ENCODE data around the gene NUP85.

- no peak for TF ChIP-seq EZH2phosphoT487 (IDR thresholded peaks at IDR 0.05; ENCODE audit: borderline replicate concordance, low read depth)
- TF ChIP-seq REST (IDR thresholded peaks at IDR 0.05; ENCODE audit: low read depth, low read length): no peak
- no peak for TF ChIP-seq EP300 (IDR thresholded peaks at IDR 0.05; ENCODE audit: borderline replicate concordance in 1 of 2, low read depth in 1 of 2, low read length in 1 of 2)
- TF ChIP-seq, protein P1, sequence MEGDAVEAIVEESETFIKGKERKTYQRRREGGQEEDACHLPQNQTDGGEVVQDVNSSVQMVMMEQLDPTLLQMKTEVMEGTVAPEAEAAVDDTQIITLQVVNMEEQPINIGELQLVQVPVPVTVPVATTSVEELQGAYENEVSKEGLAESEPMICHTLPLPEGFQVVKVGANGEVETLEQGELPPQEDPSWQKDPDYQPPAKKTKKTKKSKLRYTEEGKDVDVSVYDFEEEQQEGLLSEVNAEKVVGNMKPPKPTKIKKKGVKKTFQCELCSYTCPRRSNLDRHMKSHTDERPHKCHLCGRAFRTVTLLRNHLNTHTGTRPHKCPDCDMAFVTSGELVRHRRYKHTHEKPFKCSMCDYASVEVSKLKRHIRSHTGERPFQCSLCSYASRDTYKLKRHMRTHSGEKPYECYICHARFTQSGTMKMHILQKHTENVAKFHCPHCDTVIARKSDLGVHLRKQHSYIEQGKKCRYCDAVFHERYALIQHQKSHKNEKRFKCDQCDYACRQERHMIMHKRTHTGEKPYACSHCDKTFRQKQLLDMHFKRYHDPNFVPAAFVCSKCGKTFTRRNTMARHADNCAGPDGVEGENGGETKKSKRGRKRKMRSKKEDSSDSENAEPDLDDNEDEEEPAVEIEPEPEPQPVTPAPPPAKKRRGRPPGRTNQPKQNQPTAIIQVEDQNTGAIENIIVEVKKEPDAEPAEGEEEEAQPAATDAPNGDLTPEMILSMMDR (IDR thresholded peaks at IDR 0.05): no peak
These were observed 57.6 kb downstream of the NUP85 start for GRCh38 chr17:75263055-75263454.

Measured in SK-N-SH (cell line).